CD4-positive, alpha-beta T cell treated with Interleukin-12 subunit alpha and Interleukin-12 subunit beta, for 1 hour (primary cell): Measurements from ENCODE around the gene ROR1.

ENCODE experiments used
- DNase-seq: peaks from one replicate; pipeline ENCODE4 v3.0.0-alpha.2; 2020

ROR1 gene

DNA sequence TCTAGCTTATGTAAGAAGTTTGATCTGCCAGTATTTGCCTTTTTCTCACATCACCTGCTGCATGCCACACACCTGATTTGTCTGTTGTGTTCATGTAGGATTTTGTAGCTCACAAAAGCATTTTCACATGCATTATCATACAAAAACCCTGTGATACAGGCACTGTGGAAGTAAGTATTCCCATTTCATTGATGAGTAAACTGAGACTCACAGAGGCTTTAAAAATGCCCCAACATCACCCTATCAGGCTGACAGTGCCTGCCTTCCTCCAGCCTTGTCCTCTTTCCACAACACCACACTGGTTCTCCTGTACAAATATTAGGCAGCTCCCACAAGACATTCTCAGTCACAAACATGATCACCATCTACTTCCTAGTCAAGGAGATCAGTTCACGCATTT lies 343.7 kb downstream of the ROR1 start:
- no peak for DNase-seq

DNA sequence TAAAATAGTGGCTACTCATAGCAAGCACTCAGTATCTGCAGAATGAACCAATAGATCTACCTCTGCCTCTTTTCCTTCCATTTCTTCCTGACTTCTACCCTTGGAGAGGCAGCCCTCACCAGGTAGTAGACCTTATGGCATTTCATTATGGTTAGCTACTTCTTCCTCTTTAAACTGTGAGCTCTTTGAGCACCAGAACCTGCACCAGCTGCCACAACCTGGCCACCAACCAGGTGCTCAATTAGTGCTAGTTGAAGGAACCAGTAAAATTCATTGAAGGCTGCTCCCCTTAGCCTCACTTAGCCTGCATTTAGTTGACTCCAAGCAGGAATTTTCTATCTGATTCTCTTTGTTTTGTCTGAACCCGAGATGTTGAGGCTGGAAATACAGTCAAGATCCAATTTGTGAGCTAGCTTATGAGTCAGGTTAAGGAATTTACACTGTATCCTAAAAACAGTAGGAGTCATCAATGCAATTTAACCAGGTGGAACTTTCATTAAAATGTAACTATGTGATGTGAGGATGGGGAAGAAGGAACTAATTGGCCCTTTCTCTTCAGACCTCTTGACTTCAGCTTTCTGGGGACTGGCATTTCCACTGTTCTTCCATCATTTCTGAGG lies 348.1 kb downstream of the ROR1 start:
- no peak for DNase-seq

- DNase-seq: no peak
Observed at GRCh38 chr1:64122588-64122987, 348.8 kb downstream of the ROR1 start.

GRCh38 chr1:64124704-64125440 lies 351.1 kb downstream of the ROR1 start:
- DNase-seq: no peak

- no peak for DNase-seq
Observed at GRCh38 chr1:64126581-64126980, 352.8 kb downstream of the ROR1 start.

GRCh38 chr1:64127297-64127696 lies 353.5 kb downstream of the ROR1 start:
- no peak for DNase-seq

DNA sequence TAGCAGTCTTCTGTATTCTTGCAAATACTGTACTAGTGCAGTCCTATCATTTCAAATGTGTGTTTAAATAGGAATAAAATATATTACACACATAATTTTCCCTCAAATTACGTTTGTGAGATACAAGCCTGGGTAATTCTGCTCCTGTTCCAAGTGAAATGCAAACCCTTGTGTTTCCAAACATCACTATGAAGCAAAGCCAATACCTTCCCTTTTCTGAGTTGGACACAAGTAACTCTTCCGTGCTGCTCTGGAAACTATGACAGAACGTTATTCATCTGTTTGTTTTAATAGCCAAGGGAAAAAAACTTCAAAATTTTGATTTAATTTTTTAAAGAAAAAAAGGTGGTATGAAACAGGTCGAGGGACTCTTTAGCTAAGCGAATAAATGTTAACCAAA lies 355.9 kb downstream of the ROR1 start:
- no peak for DNase-seq

GRCh38 chr1:64131155-64131554 lies 357.3 kb downstream of the ROR1 start:
- DNase-seq: no peak

DNA sequence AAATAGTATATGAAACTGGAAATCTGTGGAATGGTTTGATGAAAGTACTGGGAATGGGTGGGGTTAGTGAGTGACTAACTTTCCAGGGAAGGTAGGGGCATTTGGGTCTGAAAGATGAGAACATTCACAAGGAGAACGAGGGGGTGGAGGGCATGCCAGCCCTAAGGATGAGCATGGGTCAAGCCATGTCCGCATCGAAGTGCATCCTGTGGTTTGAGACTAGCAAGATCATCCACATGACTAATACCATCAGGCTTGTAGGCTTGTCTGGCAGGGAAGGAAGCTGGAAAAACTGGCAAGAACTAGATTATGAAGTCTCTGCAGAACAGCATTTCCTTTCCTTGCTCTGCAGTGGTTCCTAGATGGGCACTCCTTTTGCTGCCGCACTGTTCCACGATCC lies 359.2 kb downstream of the ROR1 start:
- DNase-seq: no peak

DNA sequence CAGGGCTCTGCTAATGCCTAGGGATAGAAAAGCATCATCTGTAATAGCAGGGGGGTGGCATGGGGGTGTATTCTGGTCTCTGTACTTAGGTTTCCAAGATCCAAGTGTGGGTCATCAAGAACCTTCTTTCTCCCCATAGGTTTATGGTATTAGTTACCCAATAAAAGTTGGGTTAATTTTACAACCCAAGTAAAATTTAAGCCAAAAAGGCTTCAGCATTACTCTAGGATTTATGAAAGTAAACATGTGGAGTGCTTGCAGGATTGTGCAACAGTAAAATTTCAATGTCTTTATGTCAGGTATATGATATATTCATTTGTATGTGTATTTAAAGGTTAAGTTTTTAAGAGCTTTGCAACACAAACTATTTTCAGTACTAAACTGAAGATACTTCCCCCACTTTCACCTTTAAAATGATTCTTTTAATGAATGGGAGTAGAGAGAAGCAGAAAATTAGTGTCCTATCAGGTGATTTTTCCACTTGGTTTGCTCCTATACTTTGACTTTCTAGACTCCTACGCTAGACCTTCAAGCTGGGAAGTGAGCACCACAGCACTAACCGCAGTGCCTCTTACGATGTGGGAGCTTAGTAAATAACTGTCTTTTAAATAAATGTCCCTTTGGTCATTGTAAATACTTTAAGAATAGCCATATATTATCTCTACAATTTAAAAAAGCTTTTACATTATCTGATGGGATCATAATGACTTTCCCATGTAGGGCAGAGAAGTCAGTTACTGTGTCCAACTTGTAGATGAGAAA lies 361.8 kb downstream of the ROR1 start:
- no peak for DNase-seq

DNA sequence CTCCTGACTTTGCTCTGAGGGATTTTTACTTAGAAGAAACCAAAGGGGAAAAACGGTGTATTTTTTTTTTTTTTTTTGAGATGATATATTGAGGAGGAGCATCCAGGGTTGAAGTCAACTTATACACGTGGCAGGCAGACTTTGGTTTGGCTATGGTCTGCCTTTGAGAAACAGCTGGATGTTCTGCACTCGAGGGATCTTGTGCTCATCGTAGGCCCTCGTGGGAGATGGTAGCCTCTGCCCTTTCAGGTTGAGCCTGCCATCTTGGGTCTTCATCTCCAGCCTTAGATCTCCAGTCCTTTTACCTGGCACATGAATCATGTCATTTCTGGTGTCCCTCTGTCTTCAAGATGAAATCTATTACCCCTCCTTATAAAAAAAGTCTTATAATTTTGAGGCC lies 362.5 kb downstream of the ROR1 start:
- DNase-seq: no peak

DNA sequence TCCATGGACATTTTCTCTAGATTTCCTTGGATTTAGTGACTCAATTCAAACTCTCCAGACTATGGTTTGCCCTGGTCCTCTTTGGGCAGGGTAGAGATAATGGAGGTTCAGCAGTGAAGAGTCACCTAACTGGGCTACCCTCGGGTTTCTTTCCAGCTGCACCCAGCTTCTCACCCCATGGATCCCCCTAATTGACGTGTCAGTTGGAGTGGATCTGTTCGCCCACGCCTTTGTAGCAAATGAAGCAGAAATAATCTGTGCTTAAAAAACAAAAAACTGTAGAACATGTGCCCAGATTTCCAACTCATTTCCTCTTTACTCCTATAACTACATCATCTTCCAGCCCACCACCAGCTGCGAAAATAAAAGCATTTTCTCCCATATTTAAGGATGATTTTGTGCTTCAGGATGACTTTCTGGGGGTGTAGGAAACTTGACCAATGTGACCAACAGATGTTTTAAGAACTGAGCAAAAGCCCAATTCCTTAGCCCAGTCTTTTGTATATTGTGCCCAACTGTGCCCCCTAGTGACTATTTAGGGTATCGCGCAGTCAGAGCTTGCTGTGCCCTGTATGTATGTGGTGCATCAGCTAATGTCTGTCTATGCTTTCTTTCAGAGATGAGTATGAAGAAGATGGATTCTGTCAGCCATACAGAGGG lies 363.1 kb downstream of the ROR1 start:
- DNase-seq: peak; percentile 60

DNA sequence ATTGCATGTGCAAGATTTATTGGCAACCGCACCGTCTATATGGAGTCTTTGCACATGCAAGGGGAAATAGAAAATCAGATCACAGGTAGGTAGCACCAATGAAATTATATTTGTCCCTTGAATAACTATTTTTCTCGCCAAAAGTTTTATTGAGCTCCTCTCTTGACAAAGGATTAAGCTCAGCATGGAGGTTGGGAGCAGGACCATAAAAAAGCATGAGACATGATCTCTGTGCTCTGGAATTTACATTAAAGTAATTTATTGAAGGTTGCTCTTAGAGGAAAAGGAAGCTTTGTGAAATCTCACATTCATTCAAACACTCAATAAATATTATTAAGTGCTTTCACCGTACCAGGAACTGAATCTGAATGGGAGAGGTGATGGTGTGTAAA lies 363.6 kb downstream of the ROR1 start:
- no peak for DNase-seq

- DNase-seq: no peak
Observed at GRCh38 chr1:64139877-64140276, 366.1 kb downstream of the ROR1 start.

DNA sequence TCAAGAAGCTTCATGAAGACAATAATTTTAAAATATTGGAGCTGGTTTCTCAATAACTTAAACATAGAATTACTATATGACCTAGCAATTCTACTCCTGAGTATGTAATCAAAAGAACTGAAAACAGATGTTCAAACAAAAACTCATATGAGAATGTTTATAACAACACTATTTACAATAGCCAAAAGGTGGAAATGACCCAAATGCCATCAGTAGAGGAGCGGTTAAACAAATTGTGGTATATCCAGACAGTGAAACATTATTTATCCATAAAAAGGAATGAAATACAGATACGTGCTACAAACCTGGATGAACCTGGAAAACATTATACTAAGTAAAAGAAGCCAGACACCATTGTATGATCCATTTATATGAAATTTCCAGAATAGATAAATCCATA lies 366.8 kb downstream of the ROR1 start:
- no peak for DNase-seq

- no peak for DNase-seq
Observed at GRCh38 chr1:64147045-64147724, 373.4 kb downstream of the ROR1 start.

GRCh38 chr1:64147759-64148158 lies 373.9 kb downstream of the ROR1 start:
- no peak for DNase-seq

GRCh38 chr1:64150266-64150665 lies 376.4 kb downstream of the ROR1 start:
- no peak for DNase-seq

DNA sequence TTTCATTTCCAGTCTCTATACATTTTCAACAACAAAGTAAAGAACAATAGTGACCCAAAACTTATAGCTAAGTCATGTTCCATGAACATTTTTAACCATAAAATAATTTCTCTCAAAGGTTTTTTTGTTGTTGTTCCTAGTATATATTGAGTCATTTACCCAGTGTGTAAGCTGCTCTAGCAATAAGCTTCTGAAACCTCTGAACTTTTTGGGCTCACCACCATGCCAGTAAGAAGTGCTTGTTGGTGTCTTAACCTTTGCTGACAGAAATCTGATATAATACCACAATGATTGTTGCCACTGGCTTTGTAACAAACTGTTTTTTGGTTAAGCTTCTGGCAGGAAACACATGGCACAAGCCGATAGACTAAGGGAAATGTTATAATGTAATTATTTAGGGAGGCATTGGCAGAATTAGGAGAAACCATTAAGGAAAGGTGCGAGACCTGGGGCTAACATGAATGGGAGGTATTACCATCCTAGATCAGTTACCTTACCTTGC lies 377.0 kb downstream of the ROR1 start:
- DNase-seq: no peak

DNA sequence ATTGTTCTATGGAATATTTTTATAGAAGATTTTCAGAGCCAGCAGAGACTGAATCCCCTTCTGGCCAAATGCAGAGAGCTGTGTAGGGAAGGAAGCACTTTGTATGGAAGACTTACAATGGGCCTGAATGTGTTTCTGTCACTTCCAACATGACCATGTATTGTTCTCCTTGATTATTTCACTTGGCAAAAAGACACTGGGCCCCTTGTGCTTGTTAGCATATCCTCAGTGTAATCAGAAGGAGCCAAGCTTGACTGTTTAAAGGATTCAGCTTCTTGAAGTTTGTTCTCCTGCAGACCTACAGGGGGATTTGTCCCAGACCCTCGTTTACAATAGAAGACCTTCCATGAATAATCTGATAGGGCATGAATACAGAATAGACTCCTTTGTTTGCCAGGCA lies 381.5 kb downstream of the ROR1 start:
- no peak for DNase-seq

- no peak for DNase-seq
Observed at GRCh38 chr1:64161357-64161941, 387.6 kb downstream of the ROR1 start.

DNA sequence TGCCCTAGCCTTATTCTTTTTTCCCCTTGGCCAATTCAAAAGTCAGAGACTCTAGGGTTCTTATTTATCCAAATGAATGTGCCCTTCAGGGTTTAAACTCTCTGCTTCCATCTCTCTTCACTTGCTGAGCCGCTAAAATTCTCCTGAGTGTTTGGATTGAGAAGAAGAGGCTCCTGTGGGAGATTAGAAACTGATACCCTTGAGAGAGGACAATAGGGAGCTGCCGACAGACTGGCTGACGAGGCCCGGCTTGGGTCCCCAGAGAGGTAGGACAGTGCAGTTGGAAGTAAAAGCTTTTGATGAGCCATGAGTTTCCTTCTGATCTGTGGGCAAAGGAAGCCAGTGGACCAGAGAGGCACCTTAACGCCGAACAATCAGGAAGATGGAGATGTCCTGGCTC lies 388.3 kb downstream of the ROR1 start:
- no peak for DNase-seq
